ENCODE measurements around the gene ACIN1. TPM values are rescaled to one million over a fixed set of nuclear protein-coding genes. Genes with fewer than 3 reads are reported as not detected.

ACIN1 gene
- total and polyA plus RNA-seq, 2 experiments from 2014 or later = 76.1 to 172 TPM

DNA sequence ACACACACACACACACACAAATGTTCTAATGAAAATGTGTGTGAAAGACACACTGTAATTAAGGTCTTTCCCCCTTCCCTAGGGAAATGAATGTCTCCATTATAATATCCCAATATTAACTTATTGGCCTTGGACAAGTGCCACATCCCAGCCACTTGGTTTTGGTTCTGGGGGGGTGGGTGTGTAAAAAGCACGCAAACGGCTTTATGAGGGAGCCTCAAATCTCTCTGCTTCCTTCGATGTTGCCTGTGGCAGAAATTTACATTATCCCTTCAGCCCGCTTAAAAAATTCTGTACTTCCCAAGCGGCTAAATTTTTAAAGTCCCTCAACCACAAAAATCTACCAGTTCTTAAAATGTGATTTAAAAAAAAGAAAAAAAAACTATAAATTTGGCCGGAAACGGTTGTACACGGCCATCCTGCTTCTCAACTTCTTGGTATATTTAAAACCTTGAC, 85.4 kb downstream of the ACIN1 start:
- peaks cover 6% of the 10 kb centered on the region for H3K27me3 Mint-ChIP-seq (ENCODE audit: insufficient read depth, low read depth, poor library complexity)
- H2AFZ ChIP-seq = no peak overlapping the region

DNA sequence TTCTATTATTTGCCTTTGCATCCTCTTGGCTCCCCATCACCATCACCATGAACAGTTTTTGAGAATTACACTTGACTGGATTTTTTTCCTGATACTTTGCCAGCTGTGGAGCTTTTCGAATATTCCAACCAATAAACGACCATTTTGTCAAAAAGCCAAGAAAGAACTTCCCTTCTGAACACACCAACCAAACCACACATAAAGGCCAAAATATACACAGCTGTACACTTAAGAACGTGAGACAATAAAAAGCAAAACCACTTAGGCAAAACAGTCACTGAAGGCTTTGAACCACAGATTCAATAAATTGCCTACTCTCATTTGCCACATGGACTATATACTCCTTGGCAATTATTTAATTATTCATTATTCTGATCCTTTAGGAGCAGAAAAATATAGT, 86.1 kb downstream of the ACIN1 start:
- H3K27ac Mint-ChIP-seq = no peak overlapping the region; the same call in 1 of the 2 replicates
- Histone ChIP-seq H3K27ac (ENCODE audit: low read depth) (no peak overlapping the region), H3K4me1 (ENCODE audit: insufficient read depth) (peaks cover 11% of the 10 kb centered on the region; the same call in 1 of the 2 replicates)
- TF ChIP-seq, protein P1, sequence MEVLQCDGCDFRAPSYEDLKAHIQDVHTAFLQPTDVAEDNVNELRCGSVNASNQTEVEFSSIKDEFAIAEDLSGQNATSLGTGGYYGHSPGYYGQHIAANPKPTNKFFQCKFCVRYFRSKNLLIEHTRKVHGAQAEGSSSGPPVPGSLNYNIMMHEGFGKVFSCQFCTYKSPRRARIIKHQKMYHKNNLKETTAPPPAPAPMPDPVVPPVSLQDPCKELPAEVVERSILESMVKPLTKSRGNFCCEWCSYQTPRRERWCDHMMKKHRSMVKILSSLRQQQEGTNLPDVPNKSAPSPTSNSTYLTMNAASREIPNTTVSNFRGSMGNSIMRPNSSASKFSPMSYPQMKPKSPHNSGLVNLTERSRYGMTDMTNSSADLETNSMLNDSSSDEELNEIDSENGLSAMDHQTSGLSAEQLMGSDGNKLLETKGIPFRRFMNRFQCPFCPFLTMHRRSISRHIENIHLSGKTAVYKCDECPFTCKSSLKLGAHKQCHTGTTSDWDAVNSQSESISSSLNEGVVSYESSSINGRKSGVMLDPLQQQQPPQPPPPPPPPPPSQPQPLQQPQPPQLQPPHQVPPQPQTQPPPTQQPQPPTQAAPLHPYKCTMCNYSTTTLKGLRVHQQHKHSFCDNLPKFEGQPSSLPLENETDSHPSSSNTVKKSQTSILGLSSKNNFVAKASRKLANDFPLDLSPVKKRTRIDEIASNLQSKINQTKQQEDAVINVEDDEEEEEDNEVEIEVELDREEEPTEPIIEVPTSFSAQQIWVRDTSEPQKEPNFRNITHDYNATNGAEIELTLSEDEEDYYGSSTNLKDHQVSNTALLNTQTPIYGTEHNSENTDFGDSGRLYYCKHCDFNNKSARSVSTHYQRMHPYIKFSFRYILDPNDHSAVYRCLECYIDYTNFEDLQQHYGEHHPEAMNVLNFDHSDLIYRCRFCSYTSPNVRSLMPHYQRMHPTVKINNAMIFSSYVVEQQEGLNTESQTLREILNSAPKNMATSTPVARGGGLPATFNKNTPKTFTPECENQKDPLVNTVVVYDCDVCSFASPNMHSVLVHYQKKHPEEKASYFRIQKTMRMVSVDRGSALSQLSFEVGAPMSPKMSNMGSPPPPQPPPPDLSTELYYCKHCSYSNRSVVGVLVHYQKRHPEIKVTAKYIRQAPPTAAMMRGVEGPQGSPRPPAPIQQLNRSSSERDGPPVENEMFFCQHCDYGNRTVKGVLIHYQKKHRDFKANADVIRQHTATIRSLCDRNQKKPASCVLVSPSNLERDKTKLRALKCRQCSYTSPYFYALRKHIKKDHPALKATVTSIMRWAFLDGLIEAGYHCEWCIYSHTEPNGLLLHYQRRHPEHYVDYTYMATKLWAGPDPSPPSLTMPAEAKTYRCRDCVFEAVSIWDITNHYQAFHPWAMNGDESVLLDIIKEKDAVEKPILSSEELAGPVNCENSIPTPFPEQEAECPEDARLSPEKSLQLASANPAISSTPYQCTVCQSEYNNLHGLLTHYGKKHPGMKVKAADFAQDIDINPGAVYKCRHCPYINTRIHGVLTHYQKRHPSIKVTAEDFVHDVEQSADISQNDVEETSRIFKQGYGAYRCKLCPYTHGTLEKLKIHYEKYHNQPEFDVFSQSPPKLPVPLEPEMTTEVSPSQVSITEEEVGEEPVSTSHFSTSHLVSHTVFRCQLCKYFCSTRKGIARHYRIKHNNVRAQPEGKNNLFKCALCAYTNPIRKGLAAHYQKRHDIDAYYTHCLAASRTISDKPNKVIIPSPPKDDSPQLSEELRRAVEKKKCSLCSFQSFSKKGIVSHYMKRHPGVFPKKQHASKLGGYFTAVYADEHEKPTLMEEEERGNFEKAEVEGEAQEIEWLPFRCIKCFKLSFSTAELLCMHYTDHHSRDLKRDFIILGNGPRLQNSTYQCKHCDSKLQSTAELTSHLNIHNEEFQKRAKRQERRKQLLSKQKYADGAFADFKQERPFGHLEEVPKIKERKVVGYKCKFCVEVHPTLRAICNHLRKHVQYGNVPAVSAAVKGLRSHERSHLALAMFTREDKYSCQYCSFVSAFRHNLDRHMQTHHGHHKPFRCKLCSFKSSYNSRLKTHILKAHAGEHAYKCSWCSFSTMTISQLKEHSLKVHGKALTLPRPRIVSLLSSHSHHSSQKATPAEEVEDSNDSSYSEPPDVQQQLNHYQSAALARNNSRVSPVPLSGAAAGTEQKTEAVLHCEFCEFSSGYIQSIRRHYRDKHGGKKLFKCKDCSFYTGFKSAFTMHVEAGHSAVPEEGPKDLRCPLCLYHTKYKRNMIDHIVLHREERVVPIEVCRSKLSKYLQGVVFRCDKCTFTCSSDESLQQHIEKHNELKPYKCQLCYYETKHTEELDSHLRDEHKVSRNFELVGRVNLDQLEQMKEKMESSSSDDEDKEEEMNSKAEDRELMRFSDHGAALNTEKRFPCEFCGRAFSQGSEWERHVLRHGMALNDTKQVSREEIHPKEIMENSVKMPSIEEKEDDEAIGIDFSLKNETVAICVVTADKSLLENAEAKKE (CRISPR knock-in tag; IDR thresholded peaks at IDR 0.05) = no peak
- no peak for TF ChIP-seq NANOG (IDR thresholded peaks at IDR 0.05; ENCODE audit: borderline replicate concordance)
- TF ChIP-seq, protein P2, sequence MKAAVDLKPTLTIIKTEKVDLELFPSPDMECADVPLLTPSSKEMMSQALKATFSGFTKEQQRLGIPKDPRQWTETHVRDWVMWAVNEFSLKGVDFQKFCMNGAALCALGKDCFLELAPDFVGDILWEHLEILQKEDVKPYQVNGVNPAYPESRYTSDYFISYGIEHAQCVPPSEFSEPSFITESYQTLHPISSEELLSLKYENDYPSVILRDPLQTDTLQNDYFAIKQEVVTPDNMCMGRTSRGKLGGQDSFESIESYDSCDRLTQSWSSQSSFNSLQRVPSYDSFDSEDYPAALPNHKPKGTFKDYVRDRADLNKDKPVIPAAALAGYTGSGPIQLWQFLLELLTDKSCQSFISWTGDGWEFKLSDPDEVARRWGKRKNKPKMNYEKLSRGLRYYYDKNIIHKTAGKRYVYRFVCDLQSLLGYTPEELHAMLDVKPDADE (IDR thresholded peaks at IDR 0.05) = no peak
- TF ChIP-seq CREB1 (CRISPR knock-in tag; IDR thresholded peaks at IDR 0.05; ENCODE audit: low read depth) = no peak
- TF ChIP-seq ZNF331 (CRISPR knock-in tag; IDR thresholded peaks at IDR 0.05; ENCODE audit: low read depth) = no peak
- TF ChIP-seq, protein P3, sequence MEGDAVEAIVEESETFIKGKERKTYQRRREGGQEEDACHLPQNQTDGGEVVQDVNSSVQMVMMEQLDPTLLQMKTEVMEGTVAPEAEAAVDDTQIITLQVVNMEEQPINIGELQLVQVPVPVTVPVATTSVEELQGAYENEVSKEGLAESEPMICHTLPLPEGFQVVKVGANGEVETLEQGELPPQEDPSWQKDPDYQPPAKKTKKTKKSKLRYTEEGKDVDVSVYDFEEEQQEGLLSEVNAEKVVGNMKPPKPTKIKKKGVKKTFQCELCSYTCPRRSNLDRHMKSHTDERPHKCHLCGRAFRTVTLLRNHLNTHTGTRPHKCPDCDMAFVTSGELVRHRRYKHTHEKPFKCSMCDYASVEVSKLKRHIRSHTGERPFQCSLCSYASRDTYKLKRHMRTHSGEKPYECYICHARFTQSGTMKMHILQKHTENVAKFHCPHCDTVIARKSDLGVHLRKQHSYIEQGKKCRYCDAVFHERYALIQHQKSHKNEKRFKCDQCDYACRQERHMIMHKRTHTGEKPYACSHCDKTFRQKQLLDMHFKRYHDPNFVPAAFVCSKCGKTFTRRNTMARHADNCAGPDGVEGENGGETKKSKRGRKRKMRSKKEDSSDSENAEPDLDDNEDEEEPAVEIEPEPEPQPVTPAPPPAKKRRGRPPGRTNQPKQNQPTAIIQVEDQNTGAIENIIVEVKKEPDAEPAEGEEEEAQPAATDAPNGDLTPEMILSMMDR (conservative IDR thresholded peaks at IDR 0.05; ENCODE audit: low read depth in 2 of 2) = no peak

More for the DNA sequence above, 85.4 kb downstream of the ACIN1 start:
- Histone ChIP-seq H3K4me3 (peak overlapping the region; percentile 59), H3K79me2 (replicated peaks; ENCODE audit: insufficient read depth) (no peaks in the 10 kb centered on the region), H4K20me1 (replicated peaks; ENCODE audit: insufficient read depth) (no peaks in the 10 kb centered on the region), H3K4me1 (ENCODE audit: insufficient read depth) (peaks cover 11% of the 10 kb centered on the region; the same call in 1 of the 2 replicates), H3K27ac (ENCODE audit: low read depth) (no peak overlapping the region), H3K9me2 (ENCODE audit: insufficient read depth) (no peaks in the 10 kb centered on the region), H3K27me3 (ENCODE audit: insufficient read depth) (no peaks in the 10 kb centered on the region), H3F3A (replicated peaks; ENCODE audit: low read depth) (0 out of 2 replicates have a peak, but pooled peaks cover 5% of the 10 kb centered on the region), H3K36me3 (ENCODE audit: insufficient read depth) (no peaks in the 10 kb centered on the region), H3K4me2 (peak overlapping the region; percentile 74)
- TF ChIP-seq ZNF114 (CRISPR knock-in tag; IDR thresholded peaks at IDR 0.05) = no peak
- TF ChIP-seq CREB1 (CRISPR knock-in tag; IDR thresholded peaks at IDR 0.05; ENCODE audit: low read depth) = no peak
- no peak for TF ChIP-seq POLR2AphosphoS5 (IDR thresholded peaks at IDR 0.05; ENCODE audit: low read depth)
- TF ChIP-seq, protein P2 (IDR thresholded peaks at IDR 0.05) = no peak
- no peak for TF ChIP-seq JUNB (IDR thresholded peaks at IDR 0.05; ENCODE audit: unreplicated experiment)
- no peak for TF ChIP-seq STAT1 (IDR thresholded peaks at IDR 0.05; ENCODE audit: unreplicated experiment)
- Mint-ChIP-seq H3K36me3 (ENCODE audit: low read depth) (peaks cover 5% of the 10 kb centered on the region; the same call in 2 of the 3 replicates), H3K4me3 (peak overlapping the region; percentile 78), H3K27ac (peak overlapping the region; percentile 85; the same call in 1 of the 2 replicates), H3K4me1 (peaks cover 29% of the 10 kb centered on the region), H3K9me3 (no peaks in the 10 kb centered on the region; the same call in 2 of the 3 replicates)
- ATAC-seq = no peak
- no peak for DNase-seq (ENCODE audit: low spot score)

More for the DNA sequence above, 86.1 kb downstream of the ACIN1 start:
- Histone ChIP-seq H2AFZ (no peak overlapping the region), H4K20me1 (replicated peaks; ENCODE audit: insufficient read depth) (no peaks in the 10 kb centered on the region), H3K4me3 (no peak overlapping the region), H3K4me2 (no peak overlapping the region), H3K9me2 (ENCODE audit: insufficient read depth) (no peaks in the 10 kb centered on the region), H3K27me3 (ENCODE audit: insufficient read depth) (no peaks in the 10 kb centered on the region), H3F3A (replicated peaks; ENCODE audit: low read depth) (0 out of 2 replicates have a peak, but pooled peaks cover 5% of the 10 kb centered on the region), H3K36me3 (ENCODE audit: insufficient read depth) (no peaks in the 10 kb centered on the region), H3K79me2 (replicated peaks; ENCODE audit: insufficient read depth) (no peaks in the 10 kb centered on the region)
- H3K9me3 Mint-ChIP-seq = no peaks in the 10 kb centered on the region; the same call in 2 of the 3 replicates
- H3K4me3 Mint-ChIP-seq = peak overlapping the region; percentile 5; the same call in 2 of the 3 replicates
- peaks cover 8% of the 10 kb centered on the region for H3K27me3 Mint-ChIP-seq (ENCODE audit: insufficient read depth, low read depth, poor library complexity)
- DNase-seq (ENCODE audit: low spot score) = no peak
- peaks cover 5% of the 10 kb centered on the region; the same call in 2 of the 3 replicates for H3K36me3 Mint-ChIP-seq (ENCODE audit: low read depth)
- H3K4me1 Mint-ChIP-seq = peaks cover 29% of the 10 kb centered on the region
- ATAC-seq = no peak

All from GM23338 (cell line).